HCT116 (cell line): ENCODE measurements around the gene PCCA. TPM values are rescaled to one million over a fixed set of nuclear protein-coding genes. Genes with fewer than 3 reads are reported as not detected.

Experiments
- ATAC-seq: fragments of 200-7000 bp; cut with Tn5 transposase; 2 replicates; pipeline ENCODE4 v1.9.1; 2020; ENCODE audit warnings: mild to moderate bottlenecking, moderate library complexity
- BruUV-seq: library from RNA; stranded (reverse); fragments of 400-500 nt; replicated peaks from 2 replicates; lab custom pipeline; 2021; lab: Mats Ljungman, UMichigan
- CTCF ChIA-PET: fragments of 300-600 bp; sonication (Branson Sonifier 250); formaldehyde crosslinking; loops from one replicate; lab custom pipeline; 2021; ENCODE audit warnings: antibody characterized with exemption; lab: Charles Lee
- POLR2A ChIA-PET: fragments of 300-600, 350-600 bp; sonication (Branson Sonifier 250); formaldehyde crosslinking; loops from one replicate; lab custom pipeline; 2021; ENCODE audit warnings: antibody characterized with exemption; lab: Charles Lee
- RAD21 ChIA-PET, 2 experiments: fragments of 300-600 bp; sonication (Branson Sonifier 250); formaldehyde crosslinking; loops; one replicate each; lab custom pipeline; 2023; ENCODE audit warnings: low total read pairs in 2 of 2; ENCODE audit not compliant: uncharacterized antibody in 2 of 2, unreplicated experiment in 2 of 2, low non-redundant PET in 1 of 2; lab: Charles Lee
- DNase-seq: peaks from one replicate; pipeline ENCODE4 v3.0.0-alpha.2; 2010; ENCODE audit warnings: low read depth, low spot score
- H2AFZ ChIP-seq: fragments of 200-600 bp; shearing (Covaris generic), sonication (generic); 2 replicates; pipeline ENCODE4 v1.6.1; 2017; ENCODE audit warnings: low read depth, mixed run types, mixed read lengths, antibody characterized with exemption, low read length; ENCODE audit not compliant: poor library complexity, severe bottlenecking
- H3K27ac ChIP-seq: 2 replicates; pipeline ENCODE4 v1.5.1; 2012; ENCODE audit warnings: low read depth, low read length
- H3K27me3 ChIP-seq: fragments of 200-600 bp; sonication (generic); 2 replicates; pipeline ENCODE4 v1.6.1; 2016; ENCODE audit warnings: mixed run types, low read length, mixed read lengths; ENCODE audit not compliant: insufficient read depth
- H3K36me3 ChIP-seq, 2 experiments: fragments of 200-500 bp in 1 of 2; fragments of 200-600 bp in 1 of 2; sonication (Bioruptor generic) in 1 of 2; sonication (generic) in 1 of 2; 2 replicates each; pipeline versions ENCODE4 v1.5.1 to v1.6.1; 2014 to 2016; ENCODE audit warnings: low read length in 2 of 2, inconsistent platforms in 1 of 2, mixed read lengths in 1 of 2, mixed run types in 1 of 2; ENCODE audit not compliant: insufficient read depth in 2 of 2, control insufficient read depth in 1 of 2
- H3K4me1 ChIP-seq, 2 experiments: fragments of 200-600 bp in 1 of 2; sonication (generic) in 1 of 2; 2 replicates each; pipeline versions ENCODE4 v1.5.1 to v1.6.1; 2012 to 2017; ENCODE audit warnings: low read length in 2 of 2, inconsistent platforms in 1 of 2, mild to moderate bottlenecking in 1 of 2, mixed read lengths in 1 of 2, mixed run types in 1 of 2, moderate library complexity in 1 of 2; ENCODE audit not compliant: insufficient read depth in 2 of 2, control insufficient read depth in 1 of 2
- H3K4me2 ChIP-seq: fragments of 200-600 bp; sonication (generic); 2 replicates; pipeline ENCODE4 v1.6.1; 2017; ENCODE audit warnings: mixed run types, low read length, mixed read lengths
- H3K4me3 ChIP-seq, 2 experiments: fragments of 200-600 bp in 1 of 2; sonication (generic) in 1 of 2; replicated peaks in 1 of 2; 2 replicates each; pipeline ENCODE4 v1.5.1; 2011 to 2016; ENCODE audit warnings: low read length in 2 of 2, control low read depth in 1 of 2, low read depth in 1 of 2, mild to moderate bottlenecking in 1 of 2, mixed read lengths in 1 of 2, mixed run types in 1 of 2
- H3K79me2 ChIP-seq: fragments of 200-600 bp; sonication (generic); 2 replicates; pipeline ENCODE4 v1.6.1; 2017; ENCODE audit warnings: mild to moderate bottlenecking, mixed run types, low read length, moderate library complexity, mixed read lengths; ENCODE audit not compliant: insufficient read depth
- H3K9ac ChIP-seq: fragments of 200-600 bp; sonication (generic); 2 replicates; pipeline ENCODE4 v1.6.1; 2016; ENCODE audit warnings: low read length, mixed read lengths
- H3K9me2 ChIP-seq: fragments of 200-600 bp; sonication (generic), shearing (Covaris generic); 2 replicates; pipeline ENCODE4 v1.6.1; 2017; ENCODE audit warnings: mixed run types, mild to moderate bottlenecking, moderate library complexity; ENCODE audit not compliant: insufficient read depth
- H3K9me3 ChIP-seq, 2 experiments: fragments of 200-500 bp in 1 of 2; fragments of 200-600 bp in 1 of 2; sonication (Bioruptor generic) in 1 of 2; sonication (generic) in 1 of 2; 2 replicates each; pipeline ENCODE4 v1.6.1; 2014 to 2017; ENCODE audit warnings: low read length in 2 of 2, mixed read lengths in 2 of 2, inconsistent platforms in 1 of 2, low read depth in 1 of 2, mild to moderate bottlenecking in 1 of 2, mixed run types in 1 of 2, moderate library complexity in 1 of 2; ENCODE audit not compliant: control insufficient read depth in 1 of 2, insufficient read depth in 1 of 2
- H4K20me1 ChIP-seq: fragments of 200-600 bp; sonication (generic), shearing (Covaris generic); 2 replicates; pipeline ENCODE4 v1.6.1; 2017; ENCODE audit warnings: mixed run types, mild to moderate bottlenecking, moderate library complexity; ENCODE audit not compliant: insufficient read depth
- ELF1 ChIP-seq: IDR thresholded peaks from 2 replicates; pipeline ENCODE4 v1.6.1; 2012; ENCODE audit warnings: low read depth, borderline replicate concordance
- EZH2 ChIP-seq: fragments of 200-600 bp; sonication (generic); IDR thresholded peaks from 2 replicates; pipeline ENCODE4 v1.6.1; 2017; ENCODE audit warnings: antibody characterized with exemption, mixed run types
- FOSL1 ChIP-seq: IDR thresholded peaks from 2 replicates; pipeline ENCODE4 v1.6.1; 2012; ENCODE audit warnings: low read depth
- REST ChIP-seq: IDR thresholded peaks from 2 replicates; pipeline ENCODE4 v1.6.1; 2012; ENCODE audit warnings: low read depth
- SP1 ChIP-seq: IDR thresholded peaks from 2 replicates; pipeline ENCODE4 v1.6.1; 2012; ENCODE audit warnings: low read depth
- ZFX ChIP-seq: fragments of 450-650 bp; IDR thresholded peaks from 2 replicates; pipeline ENCODE4 v1.6.1; 2017
- intact Hi-C: fragments of 100-400 bp; cut with micrococcal nuclease; formaldehyde crosslinking; loops from 2 replicates; pipeline ENCODE4 v1.10.0; 2022
- total RNA-seq: library from RNA; stranded (reverse); gene quantifications from one replicate; pipeline ENCODE4 v1.2.1, GENCODE V29; 2021; ENCODE audit not compliant: unreplicated experiment
- TF ChIP-seq, protein P1 (sequence below): IDR thresholded peaks from 2 replicates; pipeline ENCODE4 v1.6.1; 2011; ENCODE audit warnings: mild to moderate bottlenecking, low read length, moderate library complexity; ENCODE audit not compliant: insufficient replicate concordance; ENCODE audit errors: extremely low read depth
- TF ChIP-seq, protein P2 (sequence below), 3 experiments: fragments of 200-600 bp in 1 of 3; sonication (generic) in 1 of 3; IDR thresholded peaks in 2 of 3; conservative IDR thresholded peaks in 1 of 3; 2 replicates each; pipeline ENCODE4 v1.5.1; 2012 to 2017; ENCODE audit warnings: low read depth in 2 of 3, low read length in 2 of 3, antibody characterized with exemption in 1 of 3, borderline replicate concordance in 1 of 3, control low read depth in 1 of 3, mild to moderate bottlenecking in 1 of 3, mixed read lengths in 1 of 3, mixed run types in 1 of 3, moderate library complexity in 1 of 3; ENCODE audit not compliant: insufficient read depth in 1 of 3

The PCCA gene
- total RNA-seq, 1 experiment from 2014 or later, result 23.0 TPM

DNA sequence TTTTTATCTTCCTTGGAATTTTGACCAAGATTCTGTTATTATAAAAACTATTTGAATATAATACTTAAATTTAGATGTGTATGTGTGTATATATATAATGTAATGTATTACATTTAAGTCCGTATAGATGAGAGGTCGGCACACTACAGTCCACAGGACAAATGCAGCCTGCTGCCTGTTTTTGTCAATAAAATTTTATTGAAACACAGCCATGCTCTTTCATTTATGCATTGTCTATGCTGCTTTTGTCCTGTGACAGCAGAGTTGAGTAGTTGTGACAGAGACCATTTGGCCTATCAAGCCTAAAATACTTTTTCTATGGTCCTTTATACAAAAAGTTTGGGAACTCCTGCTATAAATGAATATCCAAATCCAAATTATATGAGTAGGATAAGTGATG lies 69.7 kb downstream of the PCCA start (continued):
- TF ChIP-seq, protein P1, sequence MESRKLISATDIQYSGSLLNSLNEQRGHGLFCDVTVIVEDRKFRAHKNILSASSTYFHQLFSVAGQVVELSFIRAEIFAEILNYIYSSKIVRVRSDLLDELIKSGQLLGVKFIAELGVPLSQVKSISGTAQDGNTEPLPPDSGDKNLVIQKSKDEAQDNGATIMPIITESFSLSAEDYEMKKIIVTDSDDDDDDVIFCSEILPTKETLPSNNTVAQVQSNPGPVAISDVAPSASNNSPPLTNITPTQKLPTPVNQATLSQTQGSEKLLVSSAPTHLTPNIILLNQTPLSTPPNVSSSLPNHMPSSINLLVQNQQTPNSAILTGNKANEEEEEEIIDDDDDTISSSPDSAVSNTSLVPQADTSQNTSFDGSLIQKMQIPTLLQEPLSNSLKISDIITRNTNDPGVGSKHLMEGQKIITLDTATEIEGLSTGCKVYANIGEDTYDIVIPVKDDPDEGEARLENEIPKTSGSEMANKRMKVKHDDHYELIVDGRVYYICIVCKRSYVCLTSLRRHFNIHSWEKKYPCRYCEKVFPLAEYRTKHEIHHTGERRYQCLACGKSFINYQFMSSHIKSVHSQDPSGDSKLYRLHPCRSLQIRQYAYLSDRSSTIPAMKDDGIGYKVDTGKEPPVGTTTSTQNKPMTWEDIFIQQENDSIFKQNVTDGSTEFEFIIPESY, result no peak
- TF ChIP-seq FOSL1, result no peak
- TF ChIP-seq SP1, result no peak
- TF ChIP-seq EZH2, result no peak

- ChIA-PET POLR2A (no interaction called here), CTCF (no interaction called here)
These were observed 70.7 kb downstream of the PCCA start for GRCh38 chr13:100159584-100159983.

More at GRCh38 chr13:100159584-100159983, 70.7 kb downstream of the PCCA start:
- BruUV-seq, result no TSS peak
- Histone ChIP-seq H3K9me2 (no peaks in the 10 kb centered on the region), H2AFZ (no peak overlapping the region), H4K20me1 (no peaks in the 10 kb centered on the region), H3K27ac (no peak overlapping the region), H3K4me2 (no peak overlapping the region), H3K27me3 (no peaks in the 10 kb centered on the region), H3K9me3 (no peaks in the 10 kb centered on the region), H3K79me2 (no peaks in the 10 kb centered on the region), H3K36me3 (no peaks in the 10 kb centered on the region), H3K9ac (no peak overlapping the region), H3K4me3 (no peak overlapping the region), H3K4me1 (no peaks in the 10 kb centered on the region)
- no peak for DNase-seq
- intact Hi-C loops, result no loop called here
- RAD21 ChIA-PET, result no interaction called here
- no peak for ATAC-seq
- no peak for TF ChIP-seq ELF1
- TF ChIP-seq, protein P2, sequence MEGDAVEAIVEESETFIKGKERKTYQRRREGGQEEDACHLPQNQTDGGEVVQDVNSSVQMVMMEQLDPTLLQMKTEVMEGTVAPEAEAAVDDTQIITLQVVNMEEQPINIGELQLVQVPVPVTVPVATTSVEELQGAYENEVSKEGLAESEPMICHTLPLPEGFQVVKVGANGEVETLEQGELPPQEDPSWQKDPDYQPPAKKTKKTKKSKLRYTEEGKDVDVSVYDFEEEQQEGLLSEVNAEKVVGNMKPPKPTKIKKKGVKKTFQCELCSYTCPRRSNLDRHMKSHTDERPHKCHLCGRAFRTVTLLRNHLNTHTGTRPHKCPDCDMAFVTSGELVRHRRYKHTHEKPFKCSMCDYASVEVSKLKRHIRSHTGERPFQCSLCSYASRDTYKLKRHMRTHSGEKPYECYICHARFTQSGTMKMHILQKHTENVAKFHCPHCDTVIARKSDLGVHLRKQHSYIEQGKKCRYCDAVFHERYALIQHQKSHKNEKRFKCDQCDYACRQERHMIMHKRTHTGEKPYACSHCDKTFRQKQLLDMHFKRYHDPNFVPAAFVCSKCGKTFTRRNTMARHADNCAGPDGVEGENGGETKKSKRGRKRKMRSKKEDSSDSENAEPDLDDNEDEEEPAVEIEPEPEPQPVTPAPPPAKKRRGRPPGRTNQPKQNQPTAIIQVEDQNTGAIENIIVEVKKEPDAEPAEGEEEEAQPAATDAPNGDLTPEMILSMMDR (IDR thresholded peaks at IDR 0.05 in 2 of 3, conservative IDR thresholded peaks at IDR 0.05 in 1 of 3; ENCODE audit: borderline replicate concordance in 1 of 3, insufficient read depth in 1 of 3, low read depth in 2 of 3, low read length in 2 of 3), result no peak
- TF ChIP-seq, protein P1, result no peak
- TF ChIP-seq ZFX, result no peak
- TF ChIP-seq REST, result no peak
